Activated CD8-positive, alpha-beta memory T cell treated with anti-CD3 and anti-CD28 coated beads, Interleukin-2, amount 50 U/mL, for 24 hours (primary cell): ENCODE measurements around the gene RASGEF1B.

Experiments
- DNase-seq: peaks from one replicate; pipeline ENCODE4 v3.0.0-alpha.2; 2020; ENCODE audit errors: extremely low read depth

Gene RASGEF1B

DNA sequence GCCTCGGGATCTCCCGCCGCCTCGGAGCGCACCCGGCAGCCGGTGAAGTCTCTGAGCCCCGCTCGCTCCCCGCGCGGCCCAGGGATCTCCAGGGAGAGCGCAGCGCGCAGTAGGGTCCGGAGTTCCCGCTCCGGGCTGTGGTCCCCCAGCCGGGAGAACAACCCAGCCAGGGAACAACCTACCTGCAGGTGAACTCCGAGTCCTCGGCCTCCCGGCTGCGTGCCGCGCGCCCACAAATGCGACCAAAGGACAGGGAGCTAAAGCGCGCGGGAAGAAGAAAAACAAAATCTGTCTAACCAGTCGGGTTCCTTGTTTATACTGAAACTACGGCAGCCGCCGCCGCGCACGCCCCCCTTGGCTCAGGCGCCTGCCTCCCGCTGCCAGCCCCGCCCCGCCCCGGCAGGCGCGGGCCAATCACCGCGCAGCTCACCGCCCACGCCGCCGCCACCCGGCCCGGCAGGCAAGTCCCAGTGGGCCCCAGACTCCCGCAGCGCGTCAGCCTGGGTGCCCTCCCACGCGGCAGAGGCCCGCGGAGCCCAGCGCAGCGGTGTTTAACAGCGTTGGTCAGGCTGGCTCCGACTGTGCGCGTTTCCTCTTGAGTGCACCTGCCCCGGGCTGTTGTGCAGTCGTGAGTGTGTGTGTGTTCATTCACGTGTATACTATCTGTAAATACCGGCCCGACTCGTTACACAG, at the start of gene RASGEF1B:
RASGEF1B (minus strand) TSS at position 320 of the 693 bp plus-strand sequence. CDS start 12,399 bp downstream, outside the sequence.
- DNase-seq: peak; percentile 79

DNA sequence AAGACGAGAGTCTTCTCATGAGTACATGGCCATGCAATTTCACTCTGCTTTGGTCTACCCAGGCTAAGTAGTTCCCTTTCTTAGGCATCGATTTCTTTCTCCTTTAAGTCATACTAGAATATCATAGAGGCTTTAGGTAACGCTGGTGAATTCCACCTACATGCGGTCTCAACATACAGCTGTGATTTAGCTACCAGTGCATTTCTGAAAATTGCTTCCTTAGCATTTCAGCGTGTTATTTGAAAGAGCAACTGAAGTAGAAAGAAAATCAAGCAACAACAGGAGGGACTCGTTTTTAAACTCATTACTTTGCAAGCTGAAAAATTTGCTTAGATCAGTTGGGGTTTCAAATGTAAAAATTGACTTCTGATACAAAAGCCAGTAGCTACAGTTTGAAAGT, 48.1 kb upstream of the RASGEF1B start:
- no peak for DNase-seq

DNA sequence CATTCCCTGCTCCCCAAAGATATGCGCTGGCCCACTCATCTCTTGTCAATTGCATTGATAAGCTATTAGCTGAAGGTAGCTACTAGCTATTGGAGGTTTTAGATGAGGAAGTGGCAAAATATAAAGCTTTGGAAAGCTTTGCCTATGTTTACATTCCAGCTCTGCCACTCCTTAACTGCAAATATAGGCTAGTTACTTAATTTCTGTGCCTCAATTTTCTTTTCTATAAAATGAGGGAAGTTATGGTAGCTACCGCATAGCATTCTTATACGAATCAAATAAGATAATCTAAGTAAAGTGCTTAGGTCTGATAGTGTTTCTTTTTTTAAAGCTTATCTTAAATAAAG, 47.7 kb upstream of the RASGEF1B start:
- no peak for DNase-seq

DNA sequence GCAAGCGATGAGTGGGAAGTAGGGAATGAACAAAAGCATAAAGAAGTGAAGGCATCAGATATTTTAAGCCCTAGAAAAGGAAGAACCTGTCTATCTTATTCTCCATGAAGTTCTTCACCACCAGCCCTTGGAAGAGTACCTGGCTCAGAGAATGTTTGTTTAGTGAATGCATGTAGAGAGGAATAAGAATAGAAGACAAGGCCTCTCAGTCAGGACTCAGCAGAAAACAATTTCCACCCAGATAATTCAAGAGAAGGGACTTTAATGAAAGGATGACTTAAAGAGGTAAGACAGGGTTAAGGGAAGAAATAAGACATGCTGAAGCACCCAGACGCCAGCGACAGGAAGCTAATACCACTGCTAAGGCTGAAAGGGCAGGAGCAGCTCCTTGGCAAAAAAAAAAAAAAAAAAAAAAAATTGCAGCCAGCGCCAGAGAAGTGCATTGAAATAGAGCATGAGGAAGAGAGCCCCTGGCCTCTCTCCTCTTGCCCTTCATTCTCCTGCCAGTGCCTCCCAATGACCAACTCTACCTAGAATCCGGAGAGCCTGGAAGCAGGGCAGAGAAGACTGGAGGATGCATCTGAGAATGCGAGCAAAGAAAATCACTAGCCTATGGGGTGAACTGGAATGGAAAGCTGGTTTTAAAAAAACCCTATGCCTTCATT, 47.2 kb upstream of the RASGEF1B start:
- DNase-seq: no peak

DNA sequence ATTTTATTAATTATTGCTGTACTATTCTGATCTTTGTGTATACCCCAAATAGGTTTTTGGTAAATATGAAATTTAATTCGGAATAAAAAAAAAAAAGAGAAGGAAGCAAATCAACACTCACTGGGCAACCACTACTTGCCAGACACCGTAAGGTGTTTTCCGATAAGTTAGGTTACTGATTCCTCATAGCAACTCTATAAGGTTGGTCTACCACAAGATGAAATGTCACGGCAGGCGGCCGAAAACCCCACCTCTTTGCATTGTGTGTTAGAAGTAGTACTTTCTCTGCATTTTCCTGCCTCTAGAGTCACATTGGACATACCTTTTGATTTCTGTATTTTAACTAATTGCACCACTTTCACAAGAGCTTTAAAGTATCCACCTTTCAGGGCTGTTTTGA, 44.5 kb upstream of the RASGEF1B start:
- no peak for DNase-seq

DNA sequence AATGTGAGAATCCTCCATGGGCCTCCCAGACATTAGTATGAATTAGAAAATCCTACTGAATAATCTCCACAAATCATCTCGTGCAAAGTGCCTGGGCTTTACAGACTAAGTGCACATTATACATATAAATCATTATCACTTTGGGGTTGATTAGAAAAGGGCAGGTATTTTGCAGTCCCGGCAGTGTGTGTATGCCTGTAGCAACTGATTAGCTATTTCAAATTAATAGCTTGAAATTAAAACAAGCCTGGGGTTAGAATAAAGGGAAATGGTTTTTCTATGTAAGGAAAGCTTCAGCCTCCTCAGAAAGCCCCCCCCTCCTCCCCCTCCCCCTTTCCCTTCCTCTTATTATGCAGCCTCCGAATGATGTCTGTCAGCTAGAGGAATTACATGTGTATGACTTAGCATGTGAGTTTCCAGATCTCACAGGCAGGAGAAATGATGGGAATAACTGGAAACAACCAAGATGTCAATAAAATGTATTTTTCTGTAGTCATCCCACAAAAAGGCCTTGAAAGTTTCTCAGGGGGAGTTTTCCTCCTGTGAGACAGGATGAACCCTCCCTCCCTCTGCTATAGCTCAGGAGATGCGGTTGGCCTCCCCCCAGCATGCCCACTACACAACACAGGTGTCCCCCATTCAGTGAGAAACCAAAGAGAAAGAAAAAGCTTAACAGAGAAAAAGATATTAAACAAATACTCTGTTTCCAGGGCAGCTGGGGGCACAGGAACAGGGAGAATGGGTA, 41.2 kb upstream of the RASGEF1B start:
- no peak for DNase-seq

DNA sequence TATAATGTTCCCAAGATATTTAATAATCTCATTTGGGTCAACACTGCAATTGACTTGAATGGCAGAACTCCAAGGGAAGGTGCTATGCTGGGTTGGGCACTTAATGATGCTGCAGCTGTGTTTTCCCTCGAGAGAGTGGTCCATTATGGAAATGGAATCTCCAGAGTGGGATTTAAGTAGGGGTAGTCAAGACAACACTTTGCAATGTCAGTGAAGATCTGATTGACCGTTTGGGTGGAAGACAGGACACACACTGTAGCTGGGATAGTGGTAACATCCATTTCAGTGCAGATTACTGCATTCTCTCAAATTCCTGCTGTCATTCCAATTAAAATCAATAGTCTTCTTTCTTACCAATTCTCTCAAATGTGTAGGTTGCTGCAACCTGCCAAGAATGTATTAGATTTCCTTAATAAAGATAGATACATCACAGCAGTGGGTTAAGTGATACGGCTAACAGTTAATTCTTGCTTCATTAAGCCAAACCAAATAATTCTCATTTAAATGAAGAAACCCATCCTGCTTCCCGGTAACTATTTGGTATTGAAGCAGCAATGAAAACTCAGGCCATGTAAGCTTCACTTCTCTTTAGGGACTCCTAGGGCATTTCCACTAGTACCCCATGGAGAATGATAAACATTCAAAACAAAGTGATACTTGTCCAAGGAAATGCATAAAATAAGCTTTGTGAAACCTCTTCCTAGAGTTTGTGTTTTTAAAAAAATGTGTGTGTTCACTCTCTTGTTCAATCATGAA, 40.5 kb upstream of the RASGEF1B start:
- no peak for DNase-seq

DNA sequence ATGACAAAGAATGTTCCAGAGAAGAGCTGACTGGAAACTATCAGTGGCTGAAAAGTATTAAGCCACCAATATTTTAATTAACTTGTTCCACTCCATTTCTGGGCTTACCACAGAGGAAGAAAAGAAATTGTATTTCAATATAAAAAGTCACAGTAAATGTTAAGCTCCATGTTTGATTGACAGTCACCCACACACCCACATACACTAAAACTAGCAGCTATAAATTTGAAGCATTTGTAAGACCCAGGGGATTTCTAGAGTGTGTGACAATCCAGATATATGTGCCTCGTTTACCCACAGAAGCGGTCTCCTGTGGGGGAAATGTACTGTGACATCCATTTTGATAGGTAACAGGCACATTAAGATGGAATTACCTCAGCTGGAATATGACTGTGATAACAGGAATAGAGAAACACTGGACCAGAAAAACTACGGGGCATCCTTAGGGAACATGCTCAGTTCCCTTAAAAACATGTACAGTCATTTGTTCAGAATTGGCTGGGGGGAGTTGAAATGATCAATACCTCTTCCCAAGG, 39.0 kb upstream of the RASGEF1B start:
- DNase-seq: no peak

DNA sequence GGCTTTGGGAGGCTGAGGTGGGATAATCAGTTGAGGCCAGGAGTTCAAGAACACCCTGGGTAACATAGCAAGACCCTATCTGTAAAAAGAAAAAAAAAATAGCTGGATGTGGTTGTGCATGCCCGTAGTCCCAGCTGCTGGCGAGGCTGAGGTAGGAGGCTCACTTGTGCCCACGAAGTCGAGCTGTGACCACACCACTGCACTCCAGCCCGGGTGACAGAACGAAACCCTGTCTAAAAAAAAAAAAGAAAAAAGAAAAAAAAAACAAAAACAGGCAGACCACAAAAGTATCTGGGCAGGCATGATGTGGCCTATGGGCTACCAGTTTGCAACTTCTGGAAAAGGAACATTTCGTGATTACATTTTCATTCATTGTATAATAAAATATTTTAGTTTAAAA, 38.1 kb upstream of the RASGEF1B start:
- DNase-seq: no peak

DNA sequence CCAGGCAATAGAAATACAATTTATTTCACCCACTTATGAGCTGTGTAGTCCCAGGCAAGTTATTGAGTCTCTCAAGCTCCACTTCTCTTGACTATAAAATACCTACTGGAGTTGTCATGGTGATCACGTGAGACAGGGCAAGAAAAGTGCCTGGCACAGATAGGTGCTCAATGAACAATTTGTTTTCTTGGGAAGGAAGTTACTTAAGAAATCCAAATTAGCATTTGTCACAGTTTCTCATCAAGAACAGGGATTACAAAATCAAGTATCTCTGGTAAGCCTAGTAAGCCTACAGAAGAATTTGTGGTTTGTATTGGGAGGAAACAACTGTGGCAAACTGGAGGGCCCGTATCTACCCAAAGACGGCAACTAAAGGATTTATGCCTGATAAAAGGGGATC, 37.5 kb upstream of the RASGEF1B start:
- no peak for DNase-seq

DNA sequence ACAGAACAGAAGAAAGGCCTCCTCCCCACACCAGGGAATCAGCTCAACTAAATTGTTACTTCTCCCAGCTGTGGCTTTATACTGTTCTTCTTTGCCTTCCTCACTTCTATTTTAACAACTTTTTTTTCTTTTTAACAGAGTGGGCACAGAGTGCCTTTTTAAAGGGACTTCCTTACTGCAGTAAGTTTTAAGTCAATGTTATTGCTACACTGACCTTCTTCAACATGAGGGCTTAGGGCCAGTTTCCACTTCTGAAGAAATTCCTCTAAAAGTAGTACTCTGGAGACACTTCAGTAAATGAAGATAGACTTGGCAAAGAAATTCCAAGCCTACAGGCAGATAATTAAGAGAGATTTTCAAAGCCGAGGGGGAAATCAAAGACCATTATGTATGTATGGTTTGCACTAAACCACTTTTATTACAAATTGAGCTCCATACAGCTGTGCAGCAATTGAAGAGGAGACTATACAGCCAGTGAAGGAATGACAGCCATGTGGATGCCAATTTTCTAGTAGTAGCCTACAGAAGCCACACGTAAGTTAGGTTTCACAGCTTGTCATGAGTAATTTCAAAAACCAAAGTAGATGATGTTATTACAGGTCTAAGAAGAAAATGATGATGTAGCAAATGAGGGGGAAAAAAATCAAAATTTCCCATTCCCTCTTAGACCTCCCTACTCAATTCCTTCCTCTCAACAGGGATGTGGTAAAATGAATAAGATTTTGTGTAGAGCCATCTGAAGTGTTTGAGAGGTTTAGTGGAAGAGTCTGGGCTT, 36.9 kb upstream of the RASGEF1B start:
- DNase-seq: no peak

DNA sequence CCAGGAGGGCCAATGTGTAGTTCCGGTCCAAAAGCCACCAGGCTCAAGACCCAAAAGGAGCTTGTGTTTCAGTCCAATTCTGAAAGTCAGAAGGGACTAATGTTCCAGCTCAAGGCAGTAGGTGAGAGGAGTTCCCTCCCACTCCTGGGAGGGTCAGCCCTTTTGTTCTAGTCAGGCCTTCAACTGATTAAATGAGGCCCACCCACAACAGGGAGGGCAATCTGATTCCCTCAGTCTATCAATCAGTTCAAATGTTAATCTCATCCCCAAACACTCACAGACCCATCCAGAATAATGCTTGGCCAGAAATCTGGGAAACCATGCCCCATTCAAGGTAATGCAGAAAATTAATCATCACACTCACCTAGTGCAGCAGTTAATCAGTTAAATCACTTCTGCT, 35.8 kb upstream of the RASGEF1B start:
- no peak for DNase-seq

DNA sequence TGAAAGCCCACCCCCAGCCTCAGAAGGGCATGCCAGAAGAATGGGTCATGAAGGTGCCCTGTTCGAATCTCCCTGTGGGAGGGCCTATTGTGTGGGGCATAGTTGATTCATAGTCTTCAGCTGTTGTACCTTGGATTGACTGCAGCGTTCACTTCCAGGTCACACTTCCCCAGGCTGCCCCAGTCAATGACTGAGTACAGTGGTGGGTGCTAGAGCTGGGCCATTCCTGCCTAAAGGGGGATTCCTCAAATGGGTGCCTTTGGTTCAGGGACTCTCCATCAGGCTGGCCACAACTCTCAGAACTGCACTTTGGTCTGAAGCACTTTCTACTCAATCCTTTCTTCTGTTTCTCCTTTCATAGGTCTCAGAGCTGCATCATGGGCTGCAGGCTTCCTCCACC, 35.0 kb upstream of the RASGEF1B start:
- no peak for DNase-seq

DNA sequence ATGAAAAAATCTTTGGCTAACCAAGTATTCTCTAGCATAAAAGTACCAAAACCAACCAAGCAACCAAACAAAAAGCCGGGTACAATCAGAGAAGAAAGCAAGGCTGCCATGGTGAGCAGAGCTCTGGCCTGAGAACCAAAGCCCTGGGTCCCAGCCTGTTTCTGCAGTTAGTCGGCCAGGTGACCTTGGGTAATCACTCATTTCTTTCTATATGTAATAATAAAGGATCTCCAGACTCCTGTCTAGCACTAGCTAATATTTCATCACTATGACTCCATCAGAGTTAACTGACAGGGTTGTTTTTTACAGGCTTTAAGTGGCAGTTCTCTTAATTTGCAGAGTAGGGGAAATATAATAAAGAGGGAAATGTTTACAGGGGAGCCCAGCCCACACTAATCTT, 34.0 kb upstream of the RASGEF1B start:
- no peak for DNase-seq

DNA sequence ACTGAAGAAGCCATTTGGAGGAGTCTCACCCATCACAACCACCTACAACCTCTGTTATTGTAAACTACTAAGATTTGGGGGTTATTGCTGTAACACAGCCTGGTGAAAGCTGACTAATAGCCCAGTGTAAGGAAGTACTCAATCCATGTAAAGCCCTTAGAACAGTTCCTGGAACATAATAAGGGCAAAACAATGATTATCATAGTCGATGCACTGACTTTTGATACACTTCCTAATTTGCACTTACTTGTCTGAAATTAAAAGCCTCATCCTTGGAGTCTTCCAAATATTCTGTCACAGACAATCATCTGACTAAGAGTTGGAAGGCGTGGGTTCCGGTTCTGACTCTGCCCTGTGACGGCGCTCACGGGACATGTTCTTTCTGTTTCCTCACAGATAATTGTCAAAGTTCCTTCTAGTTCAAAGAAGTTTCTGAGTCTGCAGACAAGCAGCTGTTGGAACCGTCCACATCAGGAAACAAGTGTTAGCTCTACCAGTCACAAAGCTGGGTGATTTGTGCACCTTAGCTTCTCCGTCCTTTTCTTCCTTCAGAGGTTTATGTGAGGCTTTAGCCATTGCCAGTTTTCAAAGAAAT, 33.4 kb upstream of the RASGEF1B start:
- DNase-seq: peak; percentile 41

DNA sequence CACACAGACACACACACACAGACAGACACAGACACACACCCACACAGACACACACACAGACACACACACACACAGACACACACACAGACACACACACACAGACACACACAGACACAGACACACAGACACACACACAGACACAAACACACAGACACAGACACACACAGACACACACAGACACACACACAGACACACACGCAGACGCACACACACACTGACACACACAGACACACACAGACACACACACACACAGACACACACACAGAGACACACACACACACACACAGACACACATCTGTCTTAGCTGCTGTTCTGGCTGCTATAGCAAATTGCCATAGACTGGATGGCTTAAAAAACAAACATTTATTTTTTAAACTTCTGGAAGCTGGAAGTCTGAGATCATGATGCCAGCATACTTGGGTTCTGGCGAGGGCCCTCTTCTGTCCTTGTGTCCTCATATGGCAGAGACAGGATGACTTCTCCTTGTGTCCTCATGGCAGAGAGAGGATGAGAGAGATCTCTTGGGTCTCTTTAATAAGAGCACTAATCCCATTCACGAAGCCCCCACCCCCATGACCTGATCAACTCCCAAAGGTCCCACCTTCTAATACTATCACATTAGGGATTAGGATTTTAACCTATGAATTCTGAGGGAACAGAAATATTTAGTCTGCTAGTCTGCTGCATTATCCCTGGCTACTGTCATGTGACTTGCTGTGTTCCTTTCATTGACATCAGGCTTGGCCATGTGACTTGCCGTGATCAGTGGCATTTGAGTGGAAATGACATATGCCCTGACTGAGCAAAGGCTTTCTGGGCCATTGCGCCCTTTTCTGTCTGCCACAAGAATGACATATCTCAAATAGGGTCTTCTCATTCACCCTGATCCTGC, 32.7 kb upstream of the RASGEF1B start:
- DNase-seq: no peak

DNA sequence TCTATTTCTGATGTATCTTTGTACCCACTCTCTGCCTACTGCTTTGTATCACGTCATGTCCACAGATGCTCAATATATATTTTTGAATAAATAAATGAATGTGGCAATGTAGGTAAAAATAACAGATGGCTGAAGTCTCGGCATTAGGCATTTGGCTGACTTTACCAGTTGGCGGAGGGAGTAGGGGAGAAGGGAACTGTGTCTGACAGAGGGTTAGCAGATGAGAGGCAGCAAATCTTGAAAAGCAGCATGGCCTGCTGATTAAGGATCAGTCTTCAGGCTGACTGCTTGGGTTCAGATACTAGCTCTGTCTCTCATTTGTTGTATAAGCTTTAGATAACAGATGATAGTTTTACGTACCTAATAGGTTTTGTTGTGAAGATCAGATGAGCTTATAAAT, 31.9 kb upstream of the RASGEF1B start:
- DNase-seq: no peak

DNA sequence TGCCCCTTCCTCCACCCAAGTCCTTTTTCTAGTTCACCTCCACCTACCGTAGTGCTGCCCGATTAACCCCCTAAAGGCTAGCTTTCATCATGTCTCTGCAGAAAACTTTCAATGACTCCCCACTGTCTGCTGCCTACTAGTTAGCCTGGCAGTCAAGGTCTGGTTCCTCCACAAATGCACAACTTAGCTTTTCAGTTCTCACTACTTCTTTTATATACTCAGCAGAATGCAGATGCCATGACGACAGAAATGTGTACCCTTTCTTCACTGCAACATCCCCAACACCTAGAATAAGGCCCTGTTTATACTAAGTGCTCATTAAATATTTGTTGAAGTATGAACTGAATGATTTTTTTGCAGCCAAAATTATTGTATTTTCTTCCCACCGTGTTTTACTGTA, 30.9 kb upstream of the RASGEF1B start:
- no peak for DNase-seq

DNA sequence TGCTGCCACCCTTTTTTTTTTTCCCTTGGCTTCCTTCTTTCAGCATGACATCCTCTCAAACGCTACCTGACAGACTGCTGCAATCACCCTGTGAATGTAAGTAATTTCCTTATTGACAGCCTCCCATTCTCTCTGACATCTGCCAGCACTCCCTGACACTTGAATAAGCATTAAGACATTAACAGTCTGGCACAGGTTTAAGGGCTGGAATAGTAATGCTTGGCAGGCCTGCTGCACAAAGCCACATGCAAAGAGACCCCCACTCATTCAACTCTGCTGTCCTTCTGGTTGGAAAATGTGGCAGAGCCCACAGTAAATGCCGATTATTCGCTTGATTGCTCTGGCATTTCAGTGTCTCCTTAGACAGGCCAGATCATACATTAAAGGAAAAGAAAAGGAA, 28.1 kb upstream of the RASGEF1B start:
- no peak for DNase-seq

DNA sequence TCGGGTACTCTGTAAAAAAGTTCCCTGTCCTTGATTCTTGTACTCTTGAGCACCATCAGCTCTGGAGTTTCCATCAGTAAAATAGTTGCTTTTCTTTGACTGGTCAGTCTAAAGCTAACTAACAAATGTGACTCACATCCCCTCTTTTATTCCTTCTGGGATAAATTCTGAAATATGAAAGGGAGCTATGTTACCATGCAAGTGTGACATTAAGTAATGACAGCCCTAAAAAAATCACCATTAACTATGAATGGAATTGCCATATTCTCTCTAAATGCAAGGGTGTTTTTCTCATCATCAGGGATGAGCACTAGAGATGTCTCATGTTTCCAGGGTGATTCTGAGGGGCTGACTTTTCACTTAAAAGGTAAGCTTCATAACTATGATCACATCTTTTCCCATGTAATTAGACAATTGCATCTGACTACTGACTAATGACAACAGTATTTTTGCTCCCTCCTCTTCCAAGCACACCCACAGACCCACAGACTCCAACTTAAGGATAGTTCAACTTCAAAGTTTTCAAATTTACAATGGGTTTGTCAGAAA, 26.9 kb upstream of the RASGEF1B start:
- DNase-seq: no peak
